Stimulated activated effector memory CD8-positive, alpha-beta T cell treated with anti-CD3 and anti-CD28 coated beads, Interleukin-12 subunit alpha, Interleukin-12 subunit beta, amount 100 ng/mL, for 72 hours (primary cell): ENCODE data around the gene ARHGEF28.

ENCODE experiments used
- ATAC-seq: fragments of 150-1000 bp; cut with Tn5 transposase; 2 replicates; pipeline ENCODE4 v1.10.0; 2021
- DNase-seq, 2 donors: peaks; one replicate each; pipeline ENCODE4 v3.0.0; 2021 to 2022; ENCODE audit warnings: low spot score in 2 of 2
- H3K27ac Mint-ChIP-seq: one replicate; pipeline ENCODE4 v1.8.0; 2022; ENCODE audit warnings: mild to moderate bottlenecking, mixed read lengths
- H3K36me3 Mint-ChIP-seq: one replicate; pipeline ENCODE4 v1.8.0; 2022; ENCODE audit warnings: mild to moderate bottlenecking, mixed read lengths
- H3K4me1 Mint-ChIP-seq: one replicate; pipeline ENCODE4 v1.8.0; 2022; ENCODE audit warnings: mixed read lengths
- H3K4me3 Mint-ChIP-seq: one replicate; pipeline ENCODE4 v1.8.0; 2022; ENCODE audit warnings: mild to moderate bottlenecking, mixed read lengths
- H3K9me3 Mint-ChIP-seq: one replicate; pipeline ENCODE4 v1.8.0; 2022; ENCODE audit warnings: mixed read lengths

Gene ARHGEF28

GRCh38 chr5:73899916-73900315 lies 273.9 kb downstream of the ARHGEF28 start:
- Mint-ChIP-seq H3K9me3 (no peaks in the 10 kb centered on the region), H3K4me3 (no peak overlapping the region), H3K36me3 (no peaks in the 10 kb centered on the region), H3K4me1 (peaks cover 17% of the 10 kb centered on the region), H3K27ac (no peak overlapping the region)
- ATAC-seq: no peak
- no peak for DNase-seq

DNA sequence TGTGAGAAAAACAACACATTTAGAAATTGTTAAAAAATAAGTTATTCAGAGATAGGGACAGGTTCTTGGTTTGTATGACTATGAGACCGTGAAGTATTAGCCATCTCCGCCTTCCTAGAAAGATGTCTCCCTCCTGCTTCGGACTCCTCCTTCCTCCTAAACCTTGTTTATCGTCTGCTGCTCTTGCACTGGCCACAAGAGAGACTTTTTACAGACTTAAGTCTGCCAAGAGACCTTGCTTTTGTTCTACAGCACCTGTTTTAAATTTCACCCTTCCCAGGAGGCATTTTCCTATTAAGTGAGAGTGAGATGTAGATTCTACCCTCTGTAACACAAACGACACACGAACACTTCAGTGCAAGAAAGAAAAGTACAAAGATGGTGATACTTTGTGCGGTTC lies 274.6 kb downstream of the ARHGEF28 start:
- peaks cover 11% of the 10 kb centered on the region for H3K4me1 Mint-ChIP-seq
- H3K9me3 Mint-ChIP-seq: no peaks in the 10 kb centered on the region
- H3K27ac Mint-ChIP-seq: no peak overlapping the region
- no peak overlapping the region for H3K4me3 Mint-ChIP-seq
- no peak for ATAC-seq
- no peak for DNase-seq
- no peaks in the 10 kb centered on the region for H3K36me3 Mint-ChIP-seq

- Mint-ChIP-seq H3K9me3 (no peaks in the 10 kb centered on the region), H3K4me3 (no peak overlapping the region), H3K27ac (no peak overlapping the region), H3K36me3 (no peaks in the 10 kb centered on the region), H3K4me1 (peaks cover 8% of the 10 kb centered on the region)
- ATAC-seq (no peak), DNase-seq (no peak)
Measured at GRCh38 chr5:73901043-73901442, 275.0 kb downstream of the ARHGEF28 start.

- Mint-ChIP-seq H3K27ac (no peak overlapping the region), H3K36me3 (no peaks in the 10 kb centered on the region), H3K9me3 (no peaks in the 10 kb centered on the region), H3K4me1 (peaks cover 6% of the 10 kb centered on the region), H3K4me3 (no peak overlapping the region)
- DNase-seq: no peak
- no peak for ATAC-seq
Measured at GRCh38 chr5:73901455-73901854, 275.5 kb downstream of the ARHGEF28 start.

DNA sequence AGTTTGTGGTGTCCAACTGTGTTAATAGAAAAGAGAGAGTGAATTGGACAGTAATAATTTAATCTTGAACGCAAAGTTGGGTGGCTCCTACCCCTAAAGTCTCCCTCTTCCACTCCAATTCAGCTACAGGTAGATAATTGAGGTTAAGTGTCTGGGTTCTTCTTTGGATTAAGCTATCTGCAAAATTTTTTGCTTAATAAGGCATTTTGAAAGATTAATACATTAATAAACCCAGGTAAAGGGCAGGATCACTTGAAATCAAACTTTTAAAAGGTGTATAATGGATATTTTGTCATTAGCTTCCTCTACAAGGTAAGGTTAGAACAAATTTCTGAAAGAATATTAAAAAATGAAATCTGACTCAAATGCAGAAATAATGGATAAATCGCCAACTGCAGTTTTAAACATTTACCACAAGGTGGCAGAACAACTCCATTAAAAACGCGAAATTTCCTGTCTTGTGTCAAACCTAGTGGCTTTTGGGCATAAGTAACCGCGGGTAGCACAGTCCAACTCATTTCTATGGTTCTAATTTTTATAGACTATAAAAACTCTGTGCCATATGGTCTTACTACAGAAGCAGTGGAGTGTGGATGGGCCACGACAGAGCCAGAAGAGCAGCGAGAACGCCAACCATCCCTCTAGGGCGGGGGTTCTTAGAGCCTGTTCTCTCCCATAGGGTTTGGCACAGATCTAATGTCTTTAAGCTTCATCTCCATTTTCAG lies 276.5 kb downstream of the ARHGEF28 start:
- peak; percentile 50 for ATAC-seq
- H3K27ac Mint-ChIP-seq: no peak overlapping the region

GRCh38 chr5:73903169-73903568 lies 277.2 kb downstream of the ARHGEF28 start:
- no peak for DNase-seq
- ATAC-seq: no peak
- Mint-ChIP-seq H3K4me1 (peaks cover 6% of the 10 kb centered on the region), H3K9me3 (no peaks in the 10 kb centered on the region), H3K36me3 (no peaks in the 10 kb centered on the region), H3K27ac (no peak overlapping the region), H3K4me3 (no peak overlapping the region)

More for the DNA sequence above, 276.5 kb downstream of the ARHGEF28 start:
- no peaks in the 10 kb centered on the region for H3K9me3 Mint-ChIP-seq
- no peak for DNase-seq
- H3K4me3 Mint-ChIP-seq: no peak overlapping the region
- peaks cover 6% of the 10 kb centered on the region for H3K4me1 Mint-ChIP-seq
- no peaks in the 10 kb centered on the region for H3K36me3 Mint-ChIP-seq

- Mint-ChIP-seq H3K36me3 (no peaks in the 10 kb centered on the region), H3K9me3 (no peaks in the 10 kb centered on the region), H3K27ac (no peak overlapping the region), H3K4me3 (no peak overlapping the region), H3K4me1 (no peaks in the 10 kb centered on the region)
- ATAC-seq (no peak), DNase-seq (no peak)
Measured at GRCh38 chr5:73906277-73906676, 280.3 kb downstream of the ARHGEF28 start.

- DNase-seq (no peak), ATAC-seq (no peak)
- no peaks in the 10 kb centered on the region for H3K36me3 Mint-ChIP-seq
- H3K4me3 Mint-ChIP-seq: no peak overlapping the region
- H3K9me3 Mint-ChIP-seq: no peaks in the 10 kb centered on the region
- H3K4me1 Mint-ChIP-seq: no peaks in the 10 kb centered on the region
- no peak overlapping the region for H3K27ac Mint-ChIP-seq
Measured at GRCh38 chr5:73907164-73907563, 281.2 kb downstream of the ARHGEF28 start.

DNA sequence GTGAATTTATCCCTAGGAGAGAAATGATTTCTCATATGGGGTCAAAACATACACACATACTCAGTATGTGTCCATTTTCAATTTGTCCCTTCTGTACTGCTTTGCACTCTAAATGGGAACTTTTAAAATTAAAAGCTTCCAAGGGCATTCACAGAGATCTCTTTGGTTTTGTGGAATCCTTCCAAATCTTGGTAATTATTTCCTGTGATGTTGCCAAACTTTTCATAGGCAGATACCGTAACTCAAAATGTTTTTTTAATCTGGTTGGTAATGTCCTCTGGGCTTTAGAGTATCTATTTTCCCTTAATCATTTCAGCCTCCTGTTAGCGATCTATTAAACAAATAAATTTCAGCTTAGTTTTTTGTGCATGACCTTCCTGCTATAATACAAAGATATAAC lies 282.4 kb downstream of the ARHGEF28 start:
- DNase-seq: no peak
- ATAC-seq: no peak
- no peaks in the 10 kb centered on the region for H3K36me3 Mint-ChIP-seq

GRCh38 chr5:73908846-73909245 lies 282.9 kb downstream of the ARHGEF28 start:
- no peaks in the 10 kb centered on the region for H3K9me3 Mint-ChIP-seq
- no peak overlapping the region for H3K4me3 Mint-ChIP-seq
- no peaks in the 10 kb centered on the region for H3K36me3 Mint-ChIP-seq
- DNase-seq: no peak
- H3K4me1 Mint-ChIP-seq: no peaks in the 10 kb centered on the region
- ATAC-seq: no peak
- H3K27ac Mint-ChIP-seq: no peak overlapping the region

More for the DNA sequence above, 282.4 kb downstream of the ARHGEF28 start:
- Mint-ChIP-seq H3K9me3 (no peaks in the 10 kb centered on the region), H3K4me1 (no peaks in the 10 kb centered on the region), H3K4me3 (no peak overlapping the region), H3K27ac (no peak overlapping the region)

DNA sequence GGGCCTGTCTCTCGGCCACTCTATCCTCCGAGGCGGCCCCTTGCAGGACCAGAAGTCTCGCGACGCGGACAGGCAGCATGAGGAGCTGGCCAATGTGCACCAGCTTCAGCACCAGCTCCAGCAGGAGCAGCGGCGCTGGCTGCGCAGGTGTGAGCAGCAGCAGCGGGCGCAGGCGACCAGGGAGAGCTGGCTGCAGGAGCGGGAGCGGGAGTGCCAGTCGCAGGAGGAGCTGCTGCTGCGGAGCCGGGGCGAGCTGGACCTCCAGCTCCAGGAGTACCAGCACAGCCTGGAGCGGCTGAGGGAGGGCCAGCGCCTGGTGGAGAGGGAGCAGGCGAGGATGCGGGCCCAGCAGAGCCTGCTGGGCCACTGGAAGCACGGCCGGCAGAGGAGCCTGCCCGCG lies 283.5 kb downstream of the ARHGEF28 start:
- no peaks in the 10 kb centered on the region for H3K36me3 Mint-ChIP-seq
- no peak overlapping the region for H3K27ac Mint-ChIP-seq
- H3K4me3 Mint-ChIP-seq: no peak overlapping the region
- H3K4me1 Mint-ChIP-seq: no peaks in the 10 kb centered on the region
- ATAC-seq (peak; percentile 13), DNase-seq (no peak)
- no peaks in the 10 kb centered on the region for H3K9me3 Mint-ChIP-seq

DNA sequence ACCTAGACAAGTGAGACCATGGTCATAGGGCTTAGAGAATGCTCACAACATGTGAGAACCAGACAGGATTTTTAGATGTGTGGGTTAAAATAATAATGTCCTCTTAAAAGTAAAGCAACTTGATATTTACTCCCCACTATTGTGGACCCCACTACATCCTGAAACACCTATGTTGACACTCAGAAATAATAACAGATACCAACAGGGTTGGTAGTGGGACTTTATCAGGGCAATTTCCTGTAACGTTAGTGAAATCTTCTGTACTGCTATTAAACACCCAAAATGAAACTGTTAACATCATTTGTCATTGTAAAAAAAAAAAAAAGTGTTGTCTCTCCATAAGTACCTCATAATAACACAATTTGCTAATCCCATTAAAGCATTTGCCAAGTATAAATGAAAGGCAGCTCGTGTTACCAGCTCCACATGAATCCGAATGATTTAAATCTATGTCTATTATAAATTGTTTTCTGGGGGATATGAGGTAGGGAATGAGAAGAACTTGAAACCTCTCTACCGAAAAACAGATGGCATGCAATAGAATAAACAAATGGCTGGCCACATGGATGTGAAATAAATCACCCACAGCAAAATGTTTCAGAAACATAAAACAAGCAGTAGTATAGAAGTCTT lies 285.9 kb downstream of the ARHGEF28 start:
- DNase-seq (no peak), ATAC-seq (no peak)
- Mint-ChIP-seq H3K4me3 (no peak overlapping the region), H3K27ac (no peak overlapping the region), H3K9me3 (no peaks in the 10 kb centered on the region), H3K4me1 (no peaks in the 10 kb centered on the region), H3K36me3 (no peaks in the 10 kb centered on the region)

DNA sequence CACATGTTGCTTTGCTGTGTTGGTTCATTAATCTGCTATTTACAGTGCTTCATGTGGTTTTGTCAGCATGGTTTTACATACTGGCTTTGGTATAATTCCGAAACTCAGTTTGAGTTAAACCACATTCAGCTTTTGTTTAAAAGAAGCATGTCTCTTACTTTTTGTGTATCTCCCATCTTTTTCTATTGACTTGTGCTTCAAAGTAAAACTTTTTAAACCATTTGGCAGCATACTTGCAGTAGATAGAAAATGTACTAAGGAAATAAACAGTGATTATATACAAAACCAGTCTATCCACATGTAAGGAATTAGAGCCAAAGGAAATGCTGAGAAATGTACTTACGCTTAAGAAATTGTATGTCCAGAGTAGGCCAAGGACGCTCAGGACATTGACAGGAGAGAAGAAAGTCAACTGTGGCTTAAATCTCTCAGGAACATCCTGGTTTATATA lies 286.9 kb downstream of the ARHGEF28 start:
- Mint-ChIP-seq H3K4me1 (no peaks in the 10 kb centered on the region), H3K36me3 (no peaks in the 10 kb centered on the region), H3K4me3 (no peak overlapping the region), H3K27ac (no peak overlapping the region), H3K9me3 (no peaks in the 10 kb centered on the region)
- ATAC-seq: no peak
- DNase-seq: no peak

GRCh38 chr5:73913971-73914370 lies 288.0 kb downstream of the ARHGEF28 start:
- Mint-ChIP-seq H3K4me1 (no peaks in the 10 kb centered on the region), H3K27ac (no peak overlapping the region), H3K9me3 (no peaks in the 10 kb centered on the region), H3K4me3 (no peak overlapping the region), H3K36me3 (no peaks in the 10 kb centered on the region)
- peak; percentile 40 for ATAC-seq
- DNase-seq: no peak

DNA sequence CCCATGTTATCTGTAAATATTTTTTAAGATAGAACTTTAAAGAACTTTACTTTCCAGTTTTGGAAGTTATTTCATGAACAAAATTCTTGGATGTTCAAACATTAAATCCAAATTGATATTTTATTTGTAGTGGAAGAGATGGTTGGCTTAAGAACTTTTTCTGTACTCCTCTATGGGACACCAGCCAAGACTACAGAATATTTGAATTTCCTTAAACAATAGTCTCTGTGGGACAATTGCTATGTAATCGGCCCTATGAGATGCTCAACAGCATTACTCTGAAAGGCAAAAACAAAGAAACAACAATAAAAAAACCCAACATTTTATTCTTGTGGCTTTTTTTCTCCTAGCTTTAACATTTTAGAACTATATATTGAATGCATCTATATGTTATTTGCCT lies 289.3 kb downstream of the ARHGEF28 start:
- Mint-ChIP-seq H3K4me1 (no peaks in the 10 kb centered on the region), H3K4me3 (no peak overlapping the region), H3K27ac (no peak overlapping the region), H3K9me3 (no peaks in the 10 kb centered on the region), H3K36me3 (no peaks in the 10 kb centered on the region)
- ATAC-seq (no peak), DNase-seq (no peak)

DNA sequence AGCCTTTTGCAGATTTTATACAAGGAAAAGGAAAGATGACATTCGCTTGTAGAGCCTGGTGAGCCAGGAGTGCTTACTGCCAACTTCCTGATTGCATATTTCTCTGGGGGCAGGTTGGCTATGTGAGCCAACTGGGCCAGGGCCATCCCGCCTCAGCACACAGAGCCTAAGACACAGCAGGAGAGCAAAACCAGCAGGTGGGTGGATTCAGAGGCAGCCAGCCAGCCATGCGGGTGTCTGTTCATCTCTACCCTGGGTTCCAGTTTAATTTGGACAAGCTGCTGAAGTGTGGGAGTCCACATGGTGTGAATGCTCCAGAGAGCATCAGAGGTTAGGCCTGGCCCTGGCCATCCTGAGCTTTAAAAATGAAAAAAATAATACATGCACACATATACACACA lies 291.4 kb downstream of the ARHGEF28 start:
- Mint-ChIP-seq H3K36me3 (no peaks in the 10 kb centered on the region), H3K27ac (no peak overlapping the region), H3K9me3 (no peaks in the 10 kb centered on the region), H3K4me1 (no peaks in the 10 kb centered on the region), H3K4me3 (no peak overlapping the region)
- no peak for ATAC-seq
- no peak for DNase-seq
